Inflammatory macrophage (primary cell): ENCODE measurements around the gene COPG2.
"Not testable (repeated sequence)": the region's sequence is repeated elsewhere in the genome, so short reads cannot be mapped to it uniquely, and the experiment has no call there.

Experiments used
- DNase-seq, 2 donors: peaks; one replicate each; pipeline ENCODE4 v3.0.0-alpha.2; 2020 to 2022
- total RNA-seq, 18 experiments: gene quantifications; one replicate each; lab custom pipeline; 2026; ENCODE audit warnings: mixed read lengths in 6 of 18, inconsistent platforms in 2 of 18; lab: John Stamatoyannopoulos, UW

COPG2 gene, protein sequence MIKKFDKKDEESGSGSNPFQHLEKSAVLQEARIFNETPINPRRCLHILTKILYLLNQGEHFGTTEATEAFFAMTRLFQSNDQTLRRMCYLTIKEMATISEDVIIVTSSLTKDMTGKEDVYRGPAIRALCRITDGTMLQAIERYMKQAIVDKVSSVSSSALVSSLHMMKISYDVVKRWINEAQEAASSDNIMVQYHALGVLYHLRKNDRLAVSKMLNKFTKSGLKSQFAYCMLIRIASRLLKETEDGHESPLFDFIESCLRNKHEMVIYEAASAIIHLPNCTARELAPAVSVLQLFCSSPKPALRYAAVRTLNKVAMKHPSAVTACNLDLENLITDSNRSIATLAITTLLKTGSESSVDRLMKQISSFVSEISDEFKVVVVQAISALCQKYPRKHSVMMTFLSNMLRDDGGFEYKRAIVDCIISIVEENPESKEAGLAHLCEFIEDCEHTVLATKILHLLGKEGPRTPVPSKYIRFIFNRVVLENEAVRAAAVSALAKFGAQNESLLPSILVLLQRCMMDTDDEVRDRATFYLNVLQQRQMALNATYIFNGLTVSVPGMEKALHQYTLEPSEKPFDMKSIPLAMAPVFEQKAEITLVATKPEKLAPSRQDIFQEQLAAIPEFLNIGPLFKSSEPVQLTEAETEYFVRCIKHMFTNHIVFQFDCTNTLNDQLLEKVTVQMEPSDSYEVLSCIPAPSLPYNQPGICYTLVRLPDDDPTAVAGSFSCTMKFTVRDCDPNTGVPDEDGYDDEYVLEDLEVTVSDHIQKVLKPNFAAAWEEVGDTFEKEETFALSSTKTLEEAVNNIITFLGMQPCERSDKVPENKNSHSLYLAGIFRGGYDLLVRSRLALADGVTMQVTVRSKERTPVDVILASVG
- 8.7 to 32.9 (median 19.2) reads per million in 18 experiments for total RNA-seq

DNA sequence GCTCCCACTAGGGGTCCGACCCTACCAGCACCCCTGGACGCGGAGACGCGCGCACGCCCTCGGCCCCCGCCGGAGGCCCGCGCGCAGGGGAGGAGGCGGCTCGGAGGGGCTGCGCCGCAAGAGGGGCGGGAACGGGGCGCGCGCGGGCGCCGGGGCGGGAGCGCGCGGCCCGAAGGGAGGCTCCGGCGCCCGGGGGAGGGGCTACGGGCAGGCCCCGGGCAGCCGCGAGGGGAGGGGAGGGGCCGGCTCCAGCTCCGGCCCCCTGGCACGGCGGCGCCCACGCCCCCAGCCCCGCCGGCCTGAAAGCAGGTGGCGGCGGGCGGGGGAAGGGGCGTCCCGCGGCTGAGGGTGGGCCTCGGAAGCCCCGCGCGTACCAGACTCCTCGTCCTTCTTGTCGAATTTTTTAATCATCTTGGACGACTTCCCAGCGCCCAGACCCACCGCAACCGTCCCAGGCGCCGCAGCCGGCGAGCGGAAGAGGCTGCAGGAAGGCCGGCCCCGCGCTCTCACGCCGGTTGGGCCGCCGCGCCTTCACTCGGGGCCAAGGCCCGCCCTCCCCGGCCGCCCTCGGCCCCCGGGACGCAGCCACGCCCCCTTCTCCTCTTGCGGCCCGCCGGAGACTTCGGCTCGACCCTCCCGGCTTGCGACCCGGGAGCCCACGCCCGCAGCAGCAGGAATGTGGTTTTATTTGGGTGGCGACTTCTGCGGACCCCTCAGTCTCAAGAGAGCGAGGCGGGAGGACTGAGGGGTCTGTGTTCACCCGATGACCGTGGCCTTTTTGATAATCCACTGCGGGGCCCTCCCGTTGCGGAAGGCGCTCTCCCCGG is at the start of gene COPG2:
TSS of gene COPG2 (minus strand) at position 491 of the 827 bp plus-strand sequence. CDS start at position 411, 80 bp downstream.
- peak; percentile 81 to 87 for DNase-seq

DNA sequence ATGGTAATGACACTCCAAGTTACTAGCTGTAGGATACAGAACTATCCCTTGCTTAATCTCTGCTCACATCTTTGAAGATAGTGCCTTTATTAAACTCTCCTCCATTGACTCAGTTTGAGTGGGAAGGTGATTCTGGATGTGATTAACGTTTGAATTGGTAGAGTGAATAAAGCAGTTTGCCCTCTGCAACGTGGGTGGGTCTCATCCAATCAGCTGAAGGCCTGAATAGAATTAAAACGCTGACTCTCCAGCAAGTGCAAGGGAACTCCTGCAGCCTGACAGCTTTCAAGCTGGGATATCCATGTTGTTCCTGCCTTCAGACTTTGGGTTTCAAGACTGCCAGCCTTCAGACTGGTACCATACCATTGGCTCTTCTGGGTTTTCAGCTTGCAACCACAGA is 43.9 kb upstream of the COPG2 start:
- no peak for DNase-seq

DNA sequence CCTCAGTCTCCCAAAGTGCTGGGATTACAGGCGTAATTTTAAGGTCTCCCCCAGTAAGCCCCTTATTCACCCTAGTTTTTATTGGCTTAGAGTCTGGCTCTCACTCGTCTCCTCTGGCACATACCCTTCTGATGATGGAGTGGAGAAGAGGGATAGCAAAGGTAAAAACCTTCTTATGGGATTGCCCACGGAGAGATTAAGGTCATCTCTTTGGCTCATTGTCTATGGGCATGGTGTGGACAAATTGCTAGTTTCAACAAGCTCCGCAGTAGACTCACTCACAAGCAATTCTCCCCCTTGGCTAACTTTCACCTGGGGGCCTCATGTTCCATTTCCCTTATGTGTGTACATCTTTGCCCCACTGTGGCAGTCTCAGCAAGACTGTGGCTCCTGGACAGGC is 40.2 kb upstream of the COPG2 start:
- no peak for DNase-seq

DNA sequence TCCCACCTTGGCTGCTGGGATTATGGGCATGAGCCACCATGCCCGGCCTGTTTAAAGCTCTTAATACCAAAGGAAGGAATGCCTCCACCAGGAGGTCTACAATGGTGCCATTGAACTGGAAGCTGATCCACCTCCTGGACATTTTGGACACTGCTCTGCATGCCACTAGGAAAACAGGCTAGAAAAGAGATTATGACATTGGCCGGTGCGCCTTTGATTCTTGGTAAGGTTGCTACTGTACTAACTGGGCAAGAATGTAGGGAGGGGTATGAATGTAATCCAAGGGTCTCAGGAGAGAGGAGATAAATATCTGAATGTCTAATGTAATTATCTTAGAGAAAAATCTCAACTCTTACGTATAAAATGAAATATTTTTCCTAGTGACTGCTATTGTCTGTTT is 39.5 kb upstream of the COPG2 start:
- no peak for DNase-seq

DNA sequence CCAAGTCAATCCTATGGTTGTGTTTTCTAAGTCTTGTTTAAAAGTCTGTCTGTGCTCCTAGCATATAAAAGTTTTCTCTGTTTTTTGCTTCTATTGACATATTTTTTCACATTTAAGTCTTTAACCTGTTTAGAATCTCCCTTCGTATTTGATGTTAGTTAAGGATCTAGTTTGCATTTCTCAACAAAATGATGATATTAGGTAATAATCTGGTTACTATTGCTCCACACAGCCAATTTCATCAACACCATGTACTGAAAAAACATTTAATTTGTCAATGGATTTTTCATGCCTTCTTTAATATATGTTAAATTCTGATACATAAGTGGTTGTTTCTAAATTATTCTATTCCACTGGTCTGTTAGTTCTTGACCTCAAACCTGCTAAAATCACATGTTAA is 35.3 kb upstream of the COPG2 start:
- DNase-seq, result peak; percentile 3 to 64

DNA sequence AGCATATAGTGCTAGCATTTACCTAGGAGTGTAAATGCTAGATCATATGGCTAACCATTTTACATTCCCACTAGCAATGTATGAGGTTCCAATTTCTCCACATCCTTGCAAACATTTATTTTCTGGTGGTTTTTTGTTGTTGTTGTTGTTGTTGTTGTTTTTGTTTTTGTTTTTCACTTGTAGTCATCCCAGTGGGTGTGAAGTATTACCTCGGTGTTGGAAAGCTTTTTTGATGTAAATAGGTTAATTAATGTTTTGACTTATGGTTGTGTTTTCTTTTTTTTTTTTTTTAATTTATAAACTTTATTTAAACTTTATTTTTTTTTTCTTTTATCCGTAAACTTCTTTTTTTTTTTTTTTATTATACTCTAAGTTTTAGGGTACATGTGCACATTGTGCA is 33.1 kb upstream of the COPG2 start:
- no peak for DNase-seq

DNA sequence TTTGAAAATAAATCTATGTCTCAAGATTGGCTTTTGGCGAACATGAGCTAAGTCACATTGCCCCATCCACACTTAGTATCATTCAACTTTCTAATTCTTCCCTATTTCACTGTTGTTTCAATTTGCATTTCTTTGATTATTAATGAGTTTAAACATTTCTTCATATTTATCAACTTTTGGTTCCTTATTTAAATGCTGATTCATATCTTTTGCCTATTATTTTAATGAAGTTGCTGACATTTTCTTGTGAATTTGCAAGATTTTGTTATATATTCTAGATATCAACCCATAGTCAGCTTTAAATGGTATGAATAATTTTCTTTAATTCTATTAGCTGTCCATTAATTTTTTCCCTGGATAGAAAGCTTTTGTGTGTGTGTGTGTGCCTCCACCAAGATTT is 32.2 kb upstream of the COPG2 start:
- no peak for DNase-seq

DNA sequence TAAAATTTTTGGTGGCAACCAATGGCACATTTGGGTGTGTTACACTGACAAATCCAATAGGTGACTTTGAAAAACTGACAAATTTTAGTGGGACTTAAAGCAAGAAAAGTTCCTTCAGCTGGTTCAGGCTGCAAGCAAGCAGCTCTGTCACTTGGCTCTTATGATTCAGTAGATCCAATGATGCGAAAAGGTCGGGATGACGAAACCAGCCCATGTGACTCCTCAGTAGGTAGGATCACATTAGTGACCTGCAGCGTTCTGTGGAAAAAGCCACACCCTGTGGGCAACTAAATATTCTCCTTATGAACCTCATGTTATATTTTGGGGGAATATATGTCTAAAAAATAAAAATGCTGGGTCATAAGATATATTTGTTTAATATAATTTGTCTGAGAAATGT is 31.1 kb upstream of the COPG2 start:
- no peak for DNase-seq

DNA sequence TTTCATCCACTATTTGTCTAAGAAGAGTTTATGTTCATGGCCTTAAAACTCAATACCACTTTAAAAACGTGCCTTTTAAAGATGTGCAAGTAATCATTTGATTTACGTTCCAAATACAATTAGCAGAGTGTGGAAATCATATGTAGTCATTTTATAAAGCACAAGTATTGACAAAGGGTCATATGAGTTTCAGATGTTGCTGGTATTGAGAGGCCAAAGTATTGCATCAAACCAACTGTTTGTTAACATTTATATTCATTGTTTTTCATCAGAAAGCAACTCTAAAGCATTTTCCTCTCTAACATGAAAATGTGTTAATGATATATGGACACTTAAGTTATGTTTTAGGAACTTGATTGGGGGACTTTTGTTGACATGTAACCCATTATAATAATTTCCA is 29.3 kb upstream of the COPG2 start:
- no peak for DNase-seq

DNA sequence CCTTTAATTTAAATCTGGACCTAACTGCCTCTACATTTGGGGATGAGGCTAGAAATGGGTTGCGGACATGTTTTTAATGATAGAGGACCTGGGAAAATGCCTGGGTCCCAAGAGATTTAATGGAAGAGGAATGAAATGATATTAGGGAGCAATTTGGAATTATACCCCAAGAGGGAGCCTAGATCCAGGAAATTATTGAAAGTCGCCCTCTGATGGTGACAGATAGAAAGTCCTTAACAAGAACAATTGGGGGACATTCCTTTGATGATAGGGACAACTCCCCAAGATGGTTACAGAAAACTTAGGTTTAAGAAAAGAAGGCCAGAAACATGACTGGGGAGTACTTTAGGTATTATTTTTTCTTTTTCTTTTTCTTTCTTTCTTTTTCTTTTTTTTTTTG is 27.3 kb upstream of the COPG2 start:
- DNase-seq, result peak; percentile 42 to 57

DNA sequence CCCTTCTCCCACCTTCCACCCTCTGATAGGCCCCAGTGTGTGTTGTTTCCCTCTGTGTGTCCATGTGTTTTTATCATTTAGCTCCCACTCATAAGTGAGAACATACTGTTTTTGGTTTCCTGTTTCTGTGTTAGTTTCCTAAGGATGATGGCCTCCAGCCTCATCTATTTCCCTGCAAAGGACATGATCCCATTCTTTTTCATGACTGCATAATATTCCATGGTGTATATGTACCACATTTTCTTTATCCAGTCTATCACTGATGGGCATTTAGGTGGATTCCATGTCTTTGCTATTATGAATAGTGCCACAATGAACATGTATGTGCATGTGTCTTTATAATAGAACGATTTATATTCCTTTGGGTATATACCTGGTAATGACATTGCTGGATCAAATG is 23.8 kb upstream of the COPG2 start:
- DNase-seq, result not testable (repeated sequence)

DNA sequence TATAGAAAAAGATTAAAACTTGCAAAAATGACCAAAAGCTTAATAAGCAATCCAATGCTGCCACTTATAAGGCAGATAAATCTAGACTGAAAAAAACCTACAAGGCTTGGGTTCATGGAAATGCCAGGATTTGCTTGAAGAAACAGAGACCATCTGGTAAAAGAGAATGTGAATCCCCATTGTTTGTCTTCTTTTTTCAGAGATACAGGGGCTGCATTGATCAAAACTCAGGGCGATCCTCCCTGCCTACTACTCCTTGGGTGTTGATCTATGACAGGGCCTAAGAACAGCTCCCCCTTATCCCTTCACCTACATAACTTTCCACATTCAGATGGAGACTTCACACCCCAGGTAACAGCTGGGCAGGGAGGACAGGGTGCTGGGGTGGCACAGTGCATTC is 21.1 kb upstream of the COPG2 start:
- no peak for DNase-seq

DNA sequence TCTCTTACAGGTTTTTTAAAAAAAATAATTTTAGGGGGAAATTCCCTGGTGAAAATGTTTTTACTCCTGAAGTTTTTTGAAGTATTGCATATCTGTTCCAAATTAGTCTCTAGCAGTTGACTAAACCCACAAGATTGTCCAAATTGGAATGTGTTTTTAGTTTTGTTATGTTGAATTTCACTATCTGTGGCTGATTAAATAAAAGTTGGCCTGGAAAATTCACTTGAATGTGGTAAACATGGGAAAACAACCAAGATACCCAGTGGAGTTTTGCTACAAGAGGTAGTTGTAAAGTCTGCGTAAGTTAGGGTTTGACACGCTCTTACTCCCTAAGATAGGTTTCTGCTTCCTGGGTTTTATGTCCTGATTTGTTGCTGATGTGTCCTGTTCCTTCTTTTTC is 14.5 kb upstream of the COPG2 start:
- no peak for DNase-seq

DNA sequence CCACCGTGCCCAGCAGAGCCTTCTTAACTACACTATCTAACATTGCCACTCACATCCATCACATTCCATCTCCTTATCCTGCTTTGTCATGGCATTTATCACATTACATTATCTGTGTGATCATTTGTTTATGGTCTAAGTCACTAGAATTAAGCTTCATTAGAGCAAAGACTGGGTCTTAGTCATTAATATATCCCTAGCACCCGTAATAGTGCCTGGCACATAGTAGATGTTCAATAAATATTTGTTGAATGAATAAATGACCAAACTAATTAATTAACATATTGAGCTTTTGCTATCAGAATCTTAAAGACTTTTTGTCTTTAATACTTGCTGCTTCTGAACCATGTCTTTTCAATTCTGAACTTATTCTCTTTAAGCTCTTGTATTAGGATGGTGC is 5.9 kb upstream of the COPG2 start:
- DNase-seq, result no peak

DNA sequence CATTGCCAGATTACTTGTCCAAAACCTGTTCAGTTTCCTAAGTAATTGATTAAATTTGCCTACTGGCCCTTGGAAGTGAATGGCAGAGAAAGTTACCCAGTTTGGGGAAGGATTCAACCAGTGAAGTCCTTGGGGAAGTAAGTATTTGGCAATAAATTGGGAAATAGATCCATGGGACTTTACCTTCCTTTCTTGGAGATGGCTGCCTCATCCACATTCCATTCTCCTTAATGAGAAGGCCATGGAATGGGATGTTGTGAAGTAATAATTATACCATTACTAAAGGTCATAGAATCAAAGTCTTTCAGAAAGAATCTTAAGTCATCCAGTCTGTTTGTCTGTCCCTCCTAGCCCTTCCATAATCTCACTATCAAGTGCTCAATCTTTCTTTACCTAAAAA is 4.5 kb upstream of the COPG2 start:
- DNase-seq, result peak in 1 of 2 donors; percentile 5

DNA sequence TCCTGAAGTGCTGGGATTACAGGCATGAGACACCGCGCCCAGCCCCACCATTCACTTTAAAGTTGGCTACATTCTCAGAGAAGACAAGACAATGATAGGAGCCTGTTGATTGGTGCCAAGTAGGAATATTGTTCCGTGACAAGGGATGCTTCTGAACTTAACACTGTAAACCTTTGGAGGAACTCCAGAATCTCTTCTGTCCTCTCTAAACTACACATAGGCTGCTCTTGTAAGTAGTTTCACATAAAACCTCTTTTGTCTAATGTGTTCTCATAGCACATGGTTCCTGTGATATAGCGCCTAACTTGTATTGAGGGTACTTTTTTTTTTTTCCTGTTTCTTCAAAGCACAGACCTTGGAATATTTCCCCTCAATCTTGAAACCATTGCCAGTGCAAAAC is 3.6 kb upstream of the COPG2 start:
- no peak for DNase-seq

DNA sequence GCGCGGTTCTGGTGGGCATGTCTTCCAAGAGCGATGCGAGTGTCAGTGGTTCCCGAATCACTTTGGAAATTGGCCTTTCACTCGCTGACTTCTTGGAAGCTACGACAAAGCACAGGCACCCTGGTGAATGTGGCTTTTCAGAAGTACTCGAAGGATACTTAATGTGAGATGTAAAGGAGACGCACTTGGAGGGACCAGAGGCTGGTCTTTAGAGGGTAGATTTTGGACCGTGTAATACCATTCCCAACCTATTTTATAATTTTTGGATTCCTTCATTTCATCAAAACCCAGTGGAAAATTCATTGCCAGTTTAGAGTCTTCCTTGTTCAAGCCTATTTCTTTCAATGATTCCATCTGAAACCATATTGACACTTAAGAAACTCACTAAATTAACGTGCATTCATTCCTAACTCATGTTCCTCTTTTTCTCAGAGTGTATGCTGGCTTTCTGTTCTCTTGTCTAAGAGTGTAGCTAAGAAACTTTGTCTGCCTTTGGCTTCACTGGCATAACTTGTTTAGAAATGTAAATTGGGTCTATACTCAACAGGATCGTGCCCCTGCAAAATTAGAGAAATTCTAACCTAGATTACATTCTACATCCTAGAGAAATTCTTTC is 645 bp upstream of the COPG2 start:
- peak in 1 of 2 donors; percentile 28 for DNase-seq

DNA sequence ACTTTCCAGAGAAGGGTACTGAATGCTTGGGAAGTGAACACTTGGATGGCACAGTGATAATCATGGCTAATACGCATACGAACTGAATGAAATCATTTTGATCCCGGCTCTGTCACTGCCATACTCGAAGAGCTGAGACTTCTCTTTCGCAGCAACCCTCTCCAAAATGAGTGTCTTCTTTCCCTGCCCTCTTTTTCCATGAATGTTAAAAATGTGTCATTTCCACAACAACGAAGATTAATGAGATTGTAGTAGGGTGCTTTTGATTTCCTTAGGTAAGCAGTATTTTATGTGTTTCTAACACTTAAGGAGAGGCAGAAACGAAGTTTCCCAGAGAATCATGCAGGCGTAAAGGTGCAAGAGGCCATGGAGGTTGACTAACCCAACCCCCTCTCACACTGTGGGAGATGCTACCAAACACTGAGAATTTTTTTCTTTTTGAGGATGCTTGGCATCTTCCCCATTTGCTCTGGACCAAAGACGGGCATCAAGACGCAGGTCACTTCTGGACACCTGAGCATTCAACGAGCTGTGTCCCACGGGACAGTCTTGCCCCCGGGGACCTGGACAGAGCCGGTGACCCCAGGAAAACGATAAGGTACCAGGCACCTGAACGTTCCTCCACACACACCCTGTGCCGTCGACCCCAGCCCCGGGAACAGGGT is 823 bp downstream of the COPG2 start:
- no peak for DNase-seq

DNA sequence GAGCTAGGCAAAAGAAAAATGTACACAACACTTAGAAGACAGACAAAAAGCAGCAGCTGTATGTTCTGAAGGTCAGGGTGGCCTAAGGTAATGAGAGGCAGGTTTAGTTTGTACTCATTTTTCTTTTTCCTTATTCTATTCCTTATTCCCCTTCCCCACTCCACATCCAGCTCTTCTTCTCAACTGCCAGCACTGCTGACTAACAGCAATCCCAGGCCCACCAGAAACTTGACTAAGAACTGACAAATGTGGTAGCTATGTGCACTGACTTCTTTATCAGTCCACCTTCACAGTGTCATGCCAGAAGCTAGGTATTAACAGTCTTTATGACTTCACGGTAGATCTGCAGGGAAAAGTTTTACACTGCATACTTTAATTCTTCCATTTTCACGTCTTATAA is 6.1 kb downstream of the COPG2 start:
- DNase-seq, result no peak

DNA sequence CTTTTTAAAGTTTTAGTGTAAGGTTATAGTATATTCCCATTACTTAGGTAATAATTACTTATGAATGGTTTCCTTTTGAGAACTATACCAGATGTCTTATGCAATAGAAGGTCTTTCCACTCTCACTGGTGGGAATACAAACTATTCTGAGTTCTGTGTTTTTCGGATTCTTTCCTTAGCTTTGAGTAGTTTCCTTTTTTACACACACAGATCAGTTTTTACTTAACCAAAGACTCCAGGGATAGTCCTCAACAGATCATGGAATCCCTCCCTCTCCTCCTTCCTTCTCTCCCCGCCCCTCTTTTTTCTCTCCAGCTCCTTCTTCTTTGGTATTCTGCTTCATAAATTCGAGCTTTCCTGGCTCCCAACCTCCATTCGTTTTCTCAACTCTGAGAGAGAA is 13.3 kb downstream of the COPG2 start:
- no peak for DNase-seq

DNA sequence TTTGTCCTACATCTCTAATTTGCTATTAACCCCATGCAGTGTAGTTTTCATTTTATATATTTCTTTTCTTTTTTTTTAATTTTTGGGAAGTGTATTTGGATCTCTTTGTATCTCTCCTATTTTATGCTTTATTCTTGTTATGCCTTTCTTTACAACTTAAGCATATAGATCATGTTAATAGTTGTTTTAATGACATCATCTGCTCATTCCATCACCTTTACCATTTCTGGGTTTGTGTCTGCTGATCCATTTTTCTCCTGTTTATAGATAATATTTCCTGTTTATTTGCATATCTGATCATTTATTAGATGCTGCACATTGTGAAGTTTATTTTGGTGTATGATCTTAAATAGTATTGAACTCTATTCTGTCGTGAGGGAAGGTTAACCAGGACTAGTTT is 13.7 kb downstream of the COPG2 start:
- no peak for DNase-seq

DNA sequence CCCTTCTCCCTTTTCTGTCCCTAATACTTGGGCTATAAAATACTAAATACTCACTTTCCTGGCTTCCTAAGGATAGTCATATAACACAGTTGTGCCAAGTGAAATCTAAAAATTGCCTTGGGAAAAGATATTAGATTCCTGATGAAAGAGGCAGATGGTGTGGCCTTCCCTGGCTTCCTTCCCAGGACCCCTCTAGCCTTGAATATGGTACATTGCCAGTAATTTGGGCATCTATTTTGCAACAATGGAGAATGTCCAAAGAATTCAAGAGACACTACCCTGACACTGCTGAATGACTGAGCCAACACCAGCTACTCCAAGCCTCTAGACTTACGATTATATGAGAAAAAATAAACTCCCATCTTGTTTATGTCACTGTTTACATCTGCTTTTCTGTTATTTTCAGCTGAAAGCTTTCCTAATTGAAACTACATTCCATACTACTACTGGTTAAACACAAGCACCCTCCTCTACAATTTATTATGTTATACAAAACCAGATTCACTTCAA is 17.9 kb downstream of the COPG2 start:
- no peak for DNase-seq
